Uterus (tissue), 4 donors: ENCODE measurements around the gene CD151. TPM values are rescaled to one million over a fixed set of nuclear protein-coding genes. Genes with fewer than 3 reads are reported as not detected.
A peak's percentile ranks its signal among the peaks of the same experiment; 100 is the strongest.

Experiments
- DNase-seq, 2 donors: peaks; one replicate each; pipeline ENCODE4 v3.0.0-alpha.2; 2019 to 2020
- H3K27ac ChIP-seq, 2 donors: fragments of 200-600 bp; sonication (generic); 1 replicate in 1 of 2; 2 replicates in 1 of 2; pipeline ENCODE4 v1.5.1; 2016 to 2018
- H3K27me3 ChIP-seq, 2 donors: fragments of 200-600 bp; sonication (generic); one replicate each; pipeline ENCODE4 v1.5.1; 2018 to 2019; ENCODE audit warnings: control low read depth in 1 of 2
- H3K36me3 ChIP-seq, 2 donors: fragments of 200-600 bp; sonication (generic); one replicate each; pipeline ENCODE4 v1.5.1; 2019; ENCODE audit warnings: control low read depth in 1 of 2
- H3K4me1 ChIP-seq, 2 donors: fragments of 200-600 bp; sonication (generic); one replicate each; pipeline ENCODE4 v1.5.1; 2018 to 2019; ENCODE audit warnings: control low read depth in 1 of 2
- H3K4me3 ChIP-seq, 2 donors: fragments of 200-600 bp; sonication (generic); 1 replicate in 1 of 2; 2 replicates in 1 of 2; pipeline ENCODE4 v1.5.1; 2018 to 2019; ENCODE audit warnings: mild to moderate bottlenecking in 1 of 2
- H3K9me3 ChIP-seq, 2 donors: fragments of 200-600 bp; sonication (generic); one replicate each; pipeline ENCODE4 v1.5.1; 2019; ENCODE audit warnings: control low read depth in 1 of 2
- POLR2A ChIP-seq, 2 donors: fragments of 450-650 bp; IDR thresholded peaks; one replicate each; pipeline ENCODE4 v1.6.1; 2016; ENCODE audit warnings: antibody characterized with exemption in 2 of 2, mild to moderate bottlenecking in 1 of 2, moderate library complexity in 1 of 2
- intact Hi-C: fragments of 100-400 bp; cut with DNase I; formaldehyde crosslinking; loops from one replicate; pipeline ENCODE4 v1.15.1; 2023; ENCODE audit warnings: low total_unique reads
- total RNA-seq, 4 donors: library from RNA; depleted of rRNA in 3 of 4; stranded (reverse); fragments of >200 nt in 3 of 4; gene quantifications; one replicate each; pipeline versions ENCODE4 v1.1.0 to v1.2.4, GENCODE V29; 2014 to 2023
- TF ChIP-seq, protein P1 (sequence below), 4 experiments: fragments of 200-600 bp in 2 of 4; fragments of 450-650 bp in 2 of 4; sonication (generic) in 2 of 4; IDR thresholded peaks; one replicate each; pipeline ENCODE4 v1.5.1; 2016 to 2019; ENCODE audit warnings: antibody characterized with exemption in 4 of 4, mild to moderate bottlenecking in 2 of 4, moderate library complexity in 1 of 4
- donor health status: DM: yes; HTN: yes; CAD: no.

CD151 gene
- total RNA-seq, 4 donors from 2014 or later = 76.8 to 382 (median 259) TPM

DNA sequence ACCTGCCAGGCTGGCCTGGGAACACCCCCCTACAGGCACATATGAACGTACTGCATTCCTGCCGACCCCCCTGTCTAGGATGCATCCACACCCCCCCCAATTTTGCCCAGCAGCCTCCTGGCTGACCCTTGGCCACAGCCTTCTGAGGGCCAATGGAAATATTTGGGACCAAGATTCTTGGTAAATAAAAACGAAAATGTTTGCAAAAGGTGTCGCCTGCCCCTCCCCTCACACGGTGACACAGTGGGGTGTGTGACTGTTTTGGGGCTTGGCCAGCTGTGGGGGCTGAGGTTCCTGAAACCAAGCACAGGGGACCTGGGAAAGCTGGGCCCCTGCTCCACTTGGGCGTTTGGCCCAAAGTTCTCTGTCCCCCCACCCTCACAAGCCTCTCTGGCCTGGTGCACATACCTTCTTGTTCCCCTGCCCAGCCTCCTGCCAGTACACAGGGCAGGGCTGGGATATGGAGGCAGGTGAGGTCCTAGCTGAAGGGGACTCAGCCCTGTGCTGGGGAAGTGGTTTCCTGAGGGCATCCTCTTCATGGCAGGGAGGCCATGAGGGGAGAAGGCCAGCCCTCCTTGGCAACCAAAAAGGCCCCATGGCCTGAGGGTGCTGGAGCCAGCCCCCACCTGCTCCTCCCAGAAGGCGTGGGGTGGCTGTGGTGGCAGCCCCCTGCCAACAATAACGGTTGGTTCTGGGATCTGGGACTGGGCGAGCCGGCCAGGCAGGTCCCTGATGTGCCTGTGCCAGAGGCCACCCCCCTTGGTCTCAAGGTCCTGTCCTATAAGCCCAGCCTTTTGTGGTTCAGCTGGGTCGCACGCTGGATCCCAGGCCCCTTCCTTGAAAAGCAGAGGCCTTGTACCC is 7.2 kb upstream of the CD151 start:
- no peak for DNase-seq
- intact Hi-C loops = no loop called here

DNA sequence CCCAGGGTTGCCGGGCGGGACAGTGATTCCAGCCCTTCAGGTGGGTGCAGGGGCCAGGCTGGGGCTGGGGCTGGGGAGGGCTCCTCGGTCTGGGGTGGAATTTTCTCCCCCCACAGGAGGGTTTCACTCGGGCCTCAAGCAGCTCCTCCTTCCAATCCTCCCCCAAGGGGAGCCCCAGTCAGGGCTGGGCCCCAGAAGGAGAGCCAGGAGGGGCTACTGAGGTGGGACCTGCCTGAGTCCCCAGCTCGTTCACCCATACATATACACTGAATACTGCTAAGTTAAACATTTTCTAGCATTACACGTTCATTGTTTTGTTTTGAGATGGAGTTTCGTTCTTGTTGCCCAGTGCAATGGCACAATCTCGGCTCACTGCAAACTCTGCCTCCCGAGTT is 6.5 kb upstream of the CD151 start:
- no peak overlapping the region for H3K27ac ChIP-seq
- H3K4me3 ChIP-seq = no peak overlapping the region
- no peaks in the 10 kb centered on the region for H3K36me3 ChIP-seq
- intact Hi-C loops = no loop called here
- H3K4me1 ChIP-seq = peaks cover 0 to 41% of the 10 kb centered on the region in 2 donors
- no peak for DNase-seq
- TF ChIP-seq POLR2A (IDR thresholded peaks at IDR 0.05) = no peak
- TF ChIP-seq, protein P1, sequence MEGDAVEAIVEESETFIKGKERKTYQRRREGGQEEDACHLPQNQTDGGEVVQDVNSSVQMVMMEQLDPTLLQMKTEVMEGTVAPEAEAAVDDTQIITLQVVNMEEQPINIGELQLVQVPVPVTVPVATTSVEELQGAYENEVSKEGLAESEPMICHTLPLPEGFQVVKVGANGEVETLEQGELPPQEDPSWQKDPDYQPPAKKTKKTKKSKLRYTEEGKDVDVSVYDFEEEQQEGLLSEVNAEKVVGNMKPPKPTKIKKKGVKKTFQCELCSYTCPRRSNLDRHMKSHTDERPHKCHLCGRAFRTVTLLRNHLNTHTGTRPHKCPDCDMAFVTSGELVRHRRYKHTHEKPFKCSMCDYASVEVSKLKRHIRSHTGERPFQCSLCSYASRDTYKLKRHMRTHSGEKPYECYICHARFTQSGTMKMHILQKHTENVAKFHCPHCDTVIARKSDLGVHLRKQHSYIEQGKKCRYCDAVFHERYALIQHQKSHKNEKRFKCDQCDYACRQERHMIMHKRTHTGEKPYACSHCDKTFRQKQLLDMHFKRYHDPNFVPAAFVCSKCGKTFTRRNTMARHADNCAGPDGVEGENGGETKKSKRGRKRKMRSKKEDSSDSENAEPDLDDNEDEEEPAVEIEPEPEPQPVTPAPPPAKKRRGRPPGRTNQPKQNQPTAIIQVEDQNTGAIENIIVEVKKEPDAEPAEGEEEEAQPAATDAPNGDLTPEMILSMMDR (IDR thresholded peaks at IDR 0.05) = no peak
- peaks cover 20 to 24% of the 10 kb centered on the region in 2 donors for H3K27me3 ChIP-seq
- H3K9me3 ChIP-seq = no peaks in the 10 kb centered on the region

More for the DNA sequence above, 7.2 kb upstream of the CD151 start:
- peaks cover 0 to 41% of the 10 kb centered on the region in 2 donors for H3K4me1 ChIP-seq
- TF ChIP-seq POLR2A (IDR thresholded peaks at IDR 0.05) = no peak
- TF ChIP-seq, protein P1 (IDR thresholded peaks at IDR 0.05) = no peak
- H3K36me3 ChIP-seq = no peaks in the 10 kb centered on the region
- H3K4me3 ChIP-seq = no peak overlapping the region
- no peak overlapping the region for H3K27ac ChIP-seq
- H3K27me3 ChIP-seq = peaks cover 20 to 23% of the 10 kb centered on the region in 2 donors
- H3K9me3 ChIP-seq = no peaks in the 10 kb centered on the region

DNA sequence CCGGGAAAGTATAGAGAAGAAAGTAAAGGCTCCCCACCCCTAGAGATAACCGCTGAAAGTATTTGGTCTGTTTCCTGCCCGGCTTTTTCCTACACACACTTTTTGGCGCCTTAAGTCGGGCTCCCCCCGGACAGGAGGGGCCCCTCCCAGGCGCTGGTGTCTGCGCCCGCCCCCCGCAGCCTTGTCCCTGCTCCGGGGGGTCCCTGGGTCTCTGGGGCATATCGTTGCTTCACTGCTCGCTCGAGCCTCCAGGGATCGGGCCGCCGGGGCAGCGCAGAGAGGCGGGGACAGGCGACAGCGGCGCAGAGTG is 6.0 kb upstream of the CD151 start:
- intact Hi-C loops = no loop called here
- Histone ChIP-seq H3K4me1 (peaks cover 0 to 40% of the 10 kb centered on the region in 2 donors), H3K9me3 (no peaks in the 10 kb centered on the region), H3K27me3 (peaks cover 20 to 24% of the 10 kb centered on the region in 2 donors), H3K36me3 (no peaks in the 10 kb centered on the region), H3K27ac (peak overlapping the region; percentile 55 to 60), H3K4me3 (peak overlapping the region in 1 of 2 donors; percentile 11)
- no peak for DNase-seq
- TF ChIP-seq, protein P1 (IDR thresholded peaks at IDR 0.05) = no peak
- no peak for TF ChIP-seq POLR2A (IDR thresholded peaks at IDR 0.05)

DNA sequence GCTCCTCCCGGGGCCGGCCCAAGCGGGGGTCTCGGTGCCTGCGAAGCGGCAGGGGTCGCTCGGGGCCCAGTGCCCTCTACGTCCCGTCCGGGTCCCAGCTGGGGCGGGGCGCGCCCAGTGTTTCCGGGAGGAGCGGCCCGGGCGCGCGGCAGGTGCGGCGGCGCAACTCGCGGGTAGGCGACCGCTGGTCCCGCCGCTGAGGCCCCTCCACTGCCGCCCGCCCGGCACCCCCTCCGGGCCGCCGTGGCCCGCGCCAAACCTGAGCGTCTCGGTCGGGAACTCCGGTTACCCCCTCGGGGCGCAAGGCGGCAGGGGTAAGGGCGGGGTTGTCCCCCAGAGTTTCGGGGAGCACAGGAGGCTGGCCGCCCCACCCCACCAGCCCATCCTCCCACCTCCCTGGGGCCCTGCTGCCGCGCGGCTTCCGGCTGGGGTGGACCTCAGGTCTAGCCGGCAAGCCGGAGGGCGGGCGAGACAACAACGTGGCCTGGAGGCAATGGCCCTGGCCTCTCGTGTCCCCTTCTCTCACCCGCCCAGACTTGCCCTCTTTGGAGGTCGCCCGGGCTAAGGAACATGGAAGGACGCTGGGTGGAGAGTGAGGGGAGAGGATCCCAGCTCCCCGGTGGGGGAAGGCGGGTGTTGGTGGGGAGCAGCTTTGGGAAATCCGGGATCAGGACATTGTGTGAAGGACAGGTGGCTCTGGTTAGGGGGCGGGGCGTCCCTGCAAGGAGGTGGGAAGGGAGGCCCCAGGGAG is 5.4 kb upstream of the CD151 start:
- H3K36me3 ChIP-seq = no peaks in the 10 kb centered on the region
- no peaks in the 10 kb centered on the region for H3K9me3 ChIP-seq
- peaks cover 20 to 24% of the 10 kb centered on the region in 2 donors for H3K27me3 ChIP-seq
- TF ChIP-seq, protein P1 (IDR thresholded peaks at IDR 0.05) = no peak
- no peak for TF ChIP-seq POLR2A (IDR thresholded peaks at IDR 0.05)
- peaks cover 0 to 45% of the 10 kb centered on the region in 2 donors for H3K4me1 ChIP-seq
- intact Hi-C loops = no loop called here
- no peak for DNase-seq
- H3K4me3 ChIP-seq = peak overlapping the region in 1 of 2 donors; percentile 11
- peak overlapping the region; percentile 55 to 60 for H3K27ac ChIP-seq

DNA sequence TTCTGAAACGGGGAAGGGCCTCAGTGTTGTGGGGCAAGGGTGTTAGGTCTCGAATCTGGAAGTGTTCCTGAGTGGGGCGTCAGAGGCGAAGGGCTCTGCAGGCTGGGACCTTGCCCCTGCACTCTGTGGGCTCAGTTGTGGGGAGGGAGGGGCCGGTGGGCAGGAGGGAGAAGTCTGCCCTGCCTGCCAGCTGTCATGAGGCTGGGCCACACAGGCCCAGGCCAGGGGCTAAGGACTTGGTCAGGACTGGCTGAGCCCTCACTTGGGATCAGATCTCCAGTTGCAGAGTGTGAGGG is 4.9 kb upstream of the CD151 start, which contains the start of gene CRACR2B:
Gene CRACR2B, plus strand, starts transcription at position 23 of the 296 bp plus-strand sequence. CDS start 689 bp downstream, outside the sequence.
- Histone ChIP-seq H3K4me1 (peaks cover 0 to 48% of the 10 kb centered on the region in 2 donors), H3K4me3 (peak within 1 kb of the TSS in 1 of 2 donors; percentile 11), H3K9me3 (no peaks in the 10 kb centered on the region), H3K27me3 (peaks cover 20 to 24% of the 10 kb centered on the region in 2 donors), H3K27ac (peak within 1 kb of the TSS; percentile 55 to 60), H3K36me3 (no peaks in the 10 kb centered on the region)
- DNase-seq = no peak
- intact Hi-C loops = no loop called here
- TF ChIP-seq, protein P1 (IDR thresholded peaks at IDR 0.05) = no peak
- TF ChIP-seq POLR2A (IDR thresholded peaks at IDR 0.05) = no peak
